ENCODE results near the gene PALM.

DNA sequence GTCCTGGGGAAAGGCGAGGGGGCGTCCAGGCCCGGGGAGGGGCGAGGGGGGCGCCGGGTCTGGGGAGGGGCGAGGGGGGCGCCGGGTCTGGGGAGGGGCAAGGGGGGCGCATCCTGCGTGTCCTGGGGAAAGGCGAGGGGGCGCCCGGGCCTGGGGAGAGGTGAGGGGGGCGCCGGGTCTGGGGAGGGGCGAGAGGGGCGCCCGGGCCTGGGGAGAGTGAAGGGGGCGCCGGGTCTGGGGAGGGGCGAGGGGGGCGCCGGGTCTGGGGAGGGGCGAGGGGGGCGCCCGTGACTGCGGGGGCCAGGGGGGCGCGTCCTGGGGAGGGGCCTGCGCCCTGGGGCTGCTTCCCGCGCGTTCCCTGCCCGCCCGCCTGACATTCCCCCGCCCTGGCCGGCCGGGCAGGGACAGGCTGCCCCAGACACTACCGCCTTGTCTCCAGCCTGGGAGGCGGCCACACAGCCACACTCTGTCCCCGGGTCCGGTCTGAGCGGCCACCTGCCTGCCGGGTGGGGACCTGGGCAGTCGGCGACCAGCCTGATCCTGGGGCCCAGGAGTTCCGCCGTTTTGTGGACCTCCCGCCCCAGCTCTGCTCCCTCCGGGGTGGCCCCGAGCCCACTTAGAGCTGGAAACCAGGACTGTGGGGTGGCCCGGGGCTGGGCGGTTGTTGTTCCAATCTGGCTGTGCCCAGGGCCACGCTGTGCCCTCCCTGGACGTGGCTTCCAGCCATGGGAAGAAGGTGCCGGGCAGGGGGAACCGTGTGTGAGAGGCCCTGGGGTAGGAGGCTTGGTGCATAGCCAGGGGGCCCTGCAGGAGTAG lies 11.8 kb downstream of the PALM start:
- TF ChIP-seq SP1 (IDR thresholded peaks at IDR 0.05) (no peak), FOXK2 (IDR thresholded peaks at IDR 0.05) (no peak)
